Kidney (tissue), 14 donors: Measurements from ENCODE around the gene CLK3. TPM values are rescaled to one million over a fixed set of nuclear protein-coding genes. Genes with fewer than 3 reads are reported as not detected.
A peak's percentile ranks its signal among the peaks of the same experiment; 100 is the strongest.
"Not testable (repeated sequence)": the region's sequence is repeated elsewhere in the genome, so short reads cannot be mapped to it uniquely, and the experiment has no call there.

Source experiments
- DNase-seq, 5 donors: peaks; one replicate each; pipeline ENCODE4 v3.0.0-alpha.2; 2013 to 2020
- FAIRE-seq: peaks from 2 replicates; lab custom pipeline; 2012; peaks lifted over from hg19 to GRCh38; lab: Jason Lieb, UNC
- H3K27ac ChIP-seq, 2 donors: one replicate each; pipeline ENCODE4 v1.7.0; 2013; ENCODE audit warnings: low read depth in 2 of 2, low read length in 2 of 2, inconsistent platforms in 1 of 2
- H3K27me3 ChIP-seq: one replicate; pipeline ENCODE4 v1.7.1; 2013; ENCODE audit warnings: low read length, inconsistent platforms; ENCODE audit not compliant: control insufficient read depth, insufficient read depth
- H3K36me3 ChIP-seq, 3 donors: one replicate each; pipeline versions ENCODE4 v1.7.0 to v1.7.1; 2013; ENCODE audit warnings: low read length in 3 of 3, control low read depth in 1 of 3, inconsistent platforms in 1 of 3; ENCODE audit not compliant: insufficient read depth in 3 of 3, control insufficient read depth in 2 of 3
- H3K4me1 ChIP-seq, 3 donors: one replicate each; pipeline versions ENCODE4 v1.7.0 to v1.7.1; 2013; ENCODE audit warnings: low read length in 3 of 3, inconsistent platforms in 1 of 3, low read depth in 1 of 3; ENCODE audit not compliant: control insufficient read depth in 2 of 3, insufficient read depth in 2 of 3
- H3K4me3 ChIP-seq, 3 donors: one replicate each; pipeline versions ENCODE4 v1.7.0 to v1.8.1; 2013; ENCODE audit warnings: low read length in 3 of 3, control low read depth in 1 of 3, inconsistent platforms in 1 of 3
- H3K9ac ChIP-seq, 3 donors: one replicate each; pipeline versions ENCODE4 v1.7.0 to v1.7.1; 2013; ENCODE audit warnings: low read length in 3 of 3, control low read depth in 1 of 3, inconsistent platforms in 1 of 3
- H3K9me3 ChIP-seq, 3 donors: one replicate each; pipeline versions ENCODE4 v1.7.0 to v1.7.1; 2013; ENCODE audit warnings: low read length in 3 of 3, control low read depth in 1 of 3, inconsistent platforms in 1 of 3; ENCODE audit not compliant: control insufficient read depth in 2 of 3, insufficient read depth in 1 of 3
- intact Hi-C: fragments of 100-400 bp; cut with DNase I; formaldehyde crosslinking; loops from one replicate; pipeline ENCODE4 v1.11.1; 2022
- polyA plus RNA-seq: library from polyadenylated mRNA; stranded (reverse); fragments of 350-450 nt; fragmentation: Illumina TruSeq; extraction: RNeasy Lipid Tissue Mini Kit (QIAGEN cat#74804); gene quantifications from one replicate; pipeline ENCODE4 v1.2.3, GENCODE V29; 2014; ENCODE audit warnings: low read depth, low replicate concordance; ENCODE audit not compliant: insufficient read depth
- total RNA-seq: library from RNA; stranded (reverse); fragmentation: NEBNext Ultra II Directional; extraction: Animal tissue kit (Norgen Biotek cat#: 25700); gene quantifications from one replicate; pipeline ENCODE4 v1.2.1, GENCODE V29; 2021
- TF ChIP-seq, protein P1 (sequence below): IDR thresholded peaks from 3 replicates; pipeline ENCODE4 v1.5.1; 2012; ENCODE audit warnings: mild to moderate bottlenecking, moderate library complexity, borderline replicate concordance; ENCODE audit not compliant: insufficient read depth; ENCODE audit errors: extremely low read depth
- donor health status: control.
- donor health status: control.
- donor health status: control.
- donor health status: control.
- donor health status: control.
- donor health status: DM: yes; HTN: yes; CAD: no.
- donor health status: Normal renal cell carcinoma (clear cell type).

The CLK3 gene
- total and polyA plus RNA-seq, 2 donors from 2014 or later: 54.1 to 66.3 TPM

DNA sequence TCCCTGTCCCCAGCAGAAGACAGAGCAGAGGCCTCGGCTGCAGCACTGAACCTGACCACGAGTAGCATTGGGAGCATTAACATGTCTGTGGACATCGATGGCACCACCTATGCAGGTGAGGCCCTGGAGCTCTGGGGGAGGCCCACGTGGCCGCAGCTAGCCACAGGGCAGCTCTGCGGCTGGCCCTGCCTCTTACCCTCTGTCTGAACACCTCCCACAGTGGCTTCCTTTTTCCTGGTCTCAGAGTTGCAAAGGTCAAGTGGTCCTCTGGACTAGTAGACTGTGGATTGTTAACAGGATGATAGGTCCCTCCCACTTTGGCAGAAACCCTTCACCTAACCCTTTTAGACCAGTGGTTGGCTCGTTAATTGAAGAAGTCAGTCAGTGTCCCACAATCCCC, 22.5 kb upstream of the CLK3 start:
- Histone ChIP-seq H3K27ac (no peak overlapping the region), H3K27me3 (no peaks in the 10 kb centered on the region), H3K4me3 (no peak overlapping the region), H3K4me1 (peaks cover 0 to 6% (median 0%) of the 10 kb centered on the region in 3 donors), H3K9ac (no peak overlapping the region), H3K36me3 (peaks cover 0 to 17% (median 5%) of the 10 kb centered on the region in 3 donors), H3K9me3 (no peaks in the 10 kb centered on the region)
- TF ChIP-seq, protein P1, sequence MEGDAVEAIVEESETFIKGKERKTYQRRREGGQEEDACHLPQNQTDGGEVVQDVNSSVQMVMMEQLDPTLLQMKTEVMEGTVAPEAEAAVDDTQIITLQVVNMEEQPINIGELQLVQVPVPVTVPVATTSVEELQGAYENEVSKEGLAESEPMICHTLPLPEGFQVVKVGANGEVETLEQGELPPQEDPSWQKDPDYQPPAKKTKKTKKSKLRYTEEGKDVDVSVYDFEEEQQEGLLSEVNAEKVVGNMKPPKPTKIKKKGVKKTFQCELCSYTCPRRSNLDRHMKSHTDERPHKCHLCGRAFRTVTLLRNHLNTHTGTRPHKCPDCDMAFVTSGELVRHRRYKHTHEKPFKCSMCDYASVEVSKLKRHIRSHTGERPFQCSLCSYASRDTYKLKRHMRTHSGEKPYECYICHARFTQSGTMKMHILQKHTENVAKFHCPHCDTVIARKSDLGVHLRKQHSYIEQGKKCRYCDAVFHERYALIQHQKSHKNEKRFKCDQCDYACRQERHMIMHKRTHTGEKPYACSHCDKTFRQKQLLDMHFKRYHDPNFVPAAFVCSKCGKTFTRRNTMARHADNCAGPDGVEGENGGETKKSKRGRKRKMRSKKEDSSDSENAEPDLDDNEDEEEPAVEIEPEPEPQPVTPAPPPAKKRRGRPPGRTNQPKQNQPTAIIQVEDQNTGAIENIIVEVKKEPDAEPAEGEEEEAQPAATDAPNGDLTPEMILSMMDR: no peak
- intact Hi-C loops: no loop called here
- DNase-seq: no peak
- no peak for FAIRE-seq

DNA sequence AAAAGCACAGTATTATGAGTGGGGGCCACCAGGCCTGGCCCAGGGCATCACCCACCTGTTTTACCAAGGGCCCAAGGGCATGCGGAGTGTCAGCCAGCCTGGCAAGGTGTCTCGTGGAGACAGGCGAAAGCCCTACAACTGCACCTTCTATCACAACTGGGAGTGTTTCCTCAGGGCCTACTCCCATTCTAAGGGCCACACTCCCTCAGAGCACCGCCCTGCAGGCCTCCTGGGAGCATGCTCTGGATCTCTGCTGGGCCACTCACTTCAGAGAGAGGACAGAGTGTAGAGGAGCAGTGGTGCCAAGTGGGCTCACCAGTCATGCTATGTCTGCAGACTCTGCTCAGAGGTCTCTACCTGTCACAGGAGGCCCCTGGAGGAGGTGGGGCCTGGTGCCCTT, 21.2 kb upstream of the CLK3 start:
- intact Hi-C loops: no loop called here
- no peaks in the 10 kb centered on the region for H3K9me3 ChIP-seq
- H3K4me1 ChIP-seq: peaks cover 0 to 8% (median 3%) of the 10 kb centered on the region in 3 donors
- H3K27ac ChIP-seq: no peak overlapping the region
- TF ChIP-seq, protein P1: no peak
- H3K9ac ChIP-seq: no peak overlapping the region
- peaks cover 0 to 17% (median 5%) of the 10 kb centered on the region in 3 donors for H3K36me3 ChIP-seq
- no peaks in the 10 kb centered on the region for H3K27me3 ChIP-seq
- H3K4me3 ChIP-seq: no peak overlapping the region
- peak in 1 of 5 donors; percentile 48 for DNase-seq
- no peak for FAIRE-seq

DNA sequence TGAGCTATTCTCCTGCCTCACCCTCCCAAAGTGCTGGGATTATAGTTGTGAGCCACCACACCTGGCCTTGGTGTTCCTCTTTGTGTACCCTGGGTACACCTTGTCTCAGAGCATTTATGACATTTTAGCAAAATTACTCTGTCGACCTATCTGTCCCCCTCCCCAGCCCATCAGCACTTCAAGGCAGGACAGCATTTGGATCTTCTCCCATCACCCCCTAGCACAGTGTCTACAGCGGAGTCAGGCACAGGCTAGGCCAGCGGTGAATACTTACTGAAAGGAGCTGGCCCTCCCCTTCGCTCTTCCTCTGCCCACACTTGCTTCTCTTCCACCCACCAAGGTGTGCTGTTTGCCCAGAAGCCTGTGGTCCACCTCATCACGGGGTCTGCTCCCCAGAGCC, 20.4 kb upstream of the CLK3 start:
- DNase-seq (peak in 1 of 5 donors; percentile 36), FAIRE-seq (no peak)
- intact Hi-C loops: no loop called here
- Histone ChIP-seq H3K36me3 (peaks cover 0 to 11% (median 5%) of the 10 kb centered on the region in 3 donors), H3K4me3 (no peak overlapping the region), H3K9me3 (no peaks in the 10 kb centered on the region), H3K4me1 (peaks cover 0 to 13% (median 4%) of the 10 kb centered on the region in 3 donors), H3K27me3 (no peaks in the 10 kb centered on the region), H3K9ac (no peak overlapping the region), H3K27ac (no peak overlapping the region)
- TF ChIP-seq, protein P1: no peak

DNA sequence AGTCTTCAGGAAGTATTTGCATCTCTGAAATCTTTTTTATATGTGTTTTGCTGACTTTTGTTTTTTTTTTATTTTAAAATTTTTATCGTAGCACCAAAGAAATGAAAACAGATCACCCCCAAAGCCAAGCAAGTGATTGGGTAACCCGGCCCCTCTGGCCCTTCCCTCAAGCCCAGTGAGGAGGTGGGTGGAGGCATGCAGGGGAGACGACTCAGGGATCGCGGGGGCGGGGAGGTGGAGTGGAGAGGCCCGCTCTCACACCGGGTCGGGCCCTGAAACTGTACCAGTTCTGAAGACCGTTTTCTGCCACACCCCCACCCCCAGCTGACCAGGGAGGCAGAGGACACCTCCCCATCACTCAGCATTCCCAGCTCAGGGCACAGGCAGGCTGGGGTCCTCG, 18.9 kb upstream of the CLK3 start:
- peaks cover 0 to 13% (median 4%) of the 10 kb centered on the region in 3 donors for H3K4me1 ChIP-seq
- H3K9me3 ChIP-seq, H3K27ac ChIP-seq, intact Hi-C loops, H3K27me3 ChIP-seq, FAIRE-seq, DNase-seq, H3K36me3 ChIP-seq, H3K9ac ChIP-seq, H3K4me3 ChIP-seq: not testable (repeated sequence)

DNA sequence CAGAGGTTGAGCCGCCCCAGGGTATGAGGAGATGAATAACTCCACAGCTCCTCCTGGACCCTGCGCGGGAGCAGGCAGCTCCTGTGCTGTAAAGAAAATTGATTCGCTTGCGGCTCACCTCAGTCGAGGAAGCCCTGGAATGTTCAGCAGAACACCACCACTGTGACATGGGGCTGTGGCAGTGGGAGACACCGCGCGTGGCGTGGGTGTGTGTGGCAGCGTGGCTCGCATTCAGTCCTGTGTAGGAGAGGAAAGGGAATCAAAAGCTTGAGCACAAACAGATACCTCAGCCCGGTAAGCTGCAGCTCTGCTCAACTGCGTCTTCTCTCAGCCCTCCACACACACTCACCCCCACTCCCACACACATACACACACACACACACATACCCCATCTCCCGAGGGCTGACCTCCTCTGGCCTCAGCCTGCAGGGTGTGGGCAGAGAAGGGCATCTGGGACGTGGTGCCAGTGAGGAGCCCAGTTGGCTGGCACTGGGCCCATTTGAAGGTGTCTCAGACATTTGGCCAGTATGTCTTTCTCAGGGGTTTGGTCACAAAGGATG, 18.4 kb upstream of the CLK3 start:
- intact Hi-C loops, FAIRE-seq, H3K27me3 ChIP-seq, H3K27ac ChIP-seq, H3K36me3 ChIP-seq, DNase-seq, H3K4me3 ChIP-seq, H3K9ac ChIP-seq, H3K9me3 ChIP-seq: not testable (repeated sequence)
- H3K4me1 ChIP-seq: peaks cover 0 to 13% (median 4%) of the 10 kb centered on the region in 3 donors
